Ammon's horn (tissue), 1 donor: ENCODE measurements around the gene ATG3.
"Not testable (repeated sequence)": the region's sequence is repeated elsewhere in the genome, so short reads cannot be mapped to it uniquely, and the experiment has no call there.

ENCODE experiments used
- DNase-seq: peaks from one replicate; pipeline ENCODE4 v3.0.0-alpha.2; 2016; ENCODE audit warnings: low spot score

The ATG3 gene

GRCh38 chr3:112560721-112561483 lies 860 bp downstream of the ATG3 start:
- DNase-seq = peak; percentile 72

GRCh38 chr3:112560307-112560706 lies 1.5 kb downstream of the ATG3 start:
- DNase-seq = no peak

- DNase-seq = no peak
These were observed 3.8 kb downstream of the ATG3 start for GRCh38 chr3:112557976-112558375.

GRCh38 chr3:112555535-112556170 lies 6.1 kb downstream of the ATG3 start:
- peak; percentile 18 for DNase-seq

- DNase-seq = no peak
These were observed 10.9 kb downstream of the ATG3 start for GRCh38 chr3:112550859-112551258.

GRCh38 chr3:112546216-112546759 lies 15.5 kb downstream of the ATG3 start:
- DNase-seq = no peak

GRCh38 chr3:112539825-112540650 lies 21.7 kb downstream of the ATG3 start:
- DNase-seq = no peak

GRCh38 chr3:112531358-112531781 lies 30.4 kb downstream of the ATG3 start:
- peak; percentile 7 for DNase-seq

GRCh38 chr3:112530573-112530972 lies 31.2 kb downstream of the ATG3 start:
- DNase-seq = no peak

GRCh38 chr3:112524127-112524526 lies 37.6 kb downstream of the ATG3 start:
- not testable (repeated sequence) for DNase-seq

- peak; percentile 80 for DNase-seq
These were observed 42.2 kb downstream of the ATG3 start for GRCh38 chr3:112519424-112520001.

GRCh38 chr3:112518970-112519369 lies 42.8 kb downstream of the ATG3 start:
- not testable (repeated sequence) for DNase-seq

- DNase-seq = no peak
These were observed 47.1 kb downstream of the ATG3 start for GRCh38 chr3:112514527-112515128.

GRCh38 chr3:112512320-112512719 lies 49.4 kb downstream of the ATG3 start:
- no peak for DNase-seq

GRCh38 chr3:112508860-112509259 lies 52.9 kb downstream of the ATG3 start:
- no peak for DNase-seq

GRCh38 chr3:112508261-112508660 lies 53.5 kb downstream of the ATG3 start:
- no peak for DNase-seq

- DNase-seq = no peak
These were observed 55.9 kb downstream of the ATG3 start for GRCh38 chr3:112505907-112506306.

- DNase-seq = no peak
These were observed 57.6 kb downstream of the ATG3 start for GRCh38 chr3:112504123-112504522.

GRCh38 chr3:112503304-112503972 lies 58.3 kb downstream of the ATG3 start:
- DNase-seq = no peak

- DNase-seq = no peak
These were observed 61.1 kb downstream of the ATG3 start for GRCh38 chr3:112500621-112501020.
